K562 treated with DMSO at 1 percent for 4 hours (cell line): Measurements from ENCODE around the gene AKR1A1. TPM values are rescaled to one million over a fixed set of nuclear protein-coding genes. Genes with fewer than 3 reads are reported as not detected.

Source experiments
- total RNA-seq: library from RNA; unstranded; fragments of 300-600 nt; gene quantifications from 2 replicates; pipeline ENCODE4 v1.2.3, GENCODE V29; 2022; ENCODE audit not compliant: insufficient read depth

AKR1A1 gene
- 246 and 263 TPM in 2 replicates for total RNA-seq

GRCh38 chr1:45550401-45551351, at the start of gene AKR1A1:
Gene AKR1A1 (plus strand): TSS chr1:45550826. CDS start chr1:45561795, 10,969 bp downstream.

GRCh38 chr1:45521413-45522323, 29.0 kb upstream of the AKR1A1 start, which contains the start of gene PRDX1:
Gene PRDX1 (minus strand): TSS chr1:45521884. CDS start chr1:45519043, 2,841 bp downstream.

GRCh38 chr1:45583666-45584350, 33.2 kb downstream of the AKR1A1 start, which contains the start of gene NASP:
Gene NASP (plus strand): TSS chr1:45584041. CDS start chr1:45584147, 106 bp downstream.

Other genes with a start within 250 kb of the AKR1A1 start
- 0.94 TPM in 1 of 2 replicates, not detected in the other for gene HPDL, start 223.9 kb upstream of the AKR1A1 start, total RNA-seq
- 10.5 and 11.0 TPM in 2 replicates for gene TOE1, start 210.7 kb upstream of the AKR1A1 start, total RNA-seq
- 27.2 and 30.3 TPM in 2 replicates for gene MUTYH, start 210.4 kb upstream of the AKR1A1 start, total RNA-seq
- gene TESK2, start 59.7 kb upstream of the AKR1A1 start, total RNA-seq, result 11.1 and 13.9 TPM in 2 replicates
- gene CCDC163, start 50.8 kb upstream of the AKR1A1 start, total RNA-seq, result 6.0 and 8.0 TPM in 2 replicates
- gene MMACHC, start 50.5 kb upstream of the AKR1A1 start, total RNA-seq, result 1.6 and 2.2 TPM in 2 replicates
- gene PRDX1, start 28.9 kb upstream of the AKR1A1 start, total RNA-seq, result 755 and 873 TPM in 2 replicates
- gene NASP, start 33.2 kb downstream of the AKR1A1 start, total RNA-seq, result 280 and 363 TPM in 2 replicates
- 2.9 and 4.0 TPM in 2 replicates for gene CCDC17, start 73.2 kb downstream of the AKR1A1 start, total RNA-seq
- 53.6 and 77.2 TPM in 2 replicates for gene GPBP1L1, start 135.7 kb downstream of the AKR1A1 start, total RNA-seq
- gene TMEM69, start 137.4 kb downstream of the AKR1A1 start, total RNA-seq, result 29.9 and 44.9 TPM in 2 replicates
- 3.5 and 3.8 TPM in 2 replicates for gene IPP, start 199.8 kb downstream of the AKR1A1 start, total RNA-seq